Retina (tissue), 1 donor: ENCODE measurements around the gene NKD2.

Experiments
- DNase-seq: peaks from one replicate; pipeline ENCODE4 v3.0.0-alpha.2; 2016

Gene NKD2

DNA sequence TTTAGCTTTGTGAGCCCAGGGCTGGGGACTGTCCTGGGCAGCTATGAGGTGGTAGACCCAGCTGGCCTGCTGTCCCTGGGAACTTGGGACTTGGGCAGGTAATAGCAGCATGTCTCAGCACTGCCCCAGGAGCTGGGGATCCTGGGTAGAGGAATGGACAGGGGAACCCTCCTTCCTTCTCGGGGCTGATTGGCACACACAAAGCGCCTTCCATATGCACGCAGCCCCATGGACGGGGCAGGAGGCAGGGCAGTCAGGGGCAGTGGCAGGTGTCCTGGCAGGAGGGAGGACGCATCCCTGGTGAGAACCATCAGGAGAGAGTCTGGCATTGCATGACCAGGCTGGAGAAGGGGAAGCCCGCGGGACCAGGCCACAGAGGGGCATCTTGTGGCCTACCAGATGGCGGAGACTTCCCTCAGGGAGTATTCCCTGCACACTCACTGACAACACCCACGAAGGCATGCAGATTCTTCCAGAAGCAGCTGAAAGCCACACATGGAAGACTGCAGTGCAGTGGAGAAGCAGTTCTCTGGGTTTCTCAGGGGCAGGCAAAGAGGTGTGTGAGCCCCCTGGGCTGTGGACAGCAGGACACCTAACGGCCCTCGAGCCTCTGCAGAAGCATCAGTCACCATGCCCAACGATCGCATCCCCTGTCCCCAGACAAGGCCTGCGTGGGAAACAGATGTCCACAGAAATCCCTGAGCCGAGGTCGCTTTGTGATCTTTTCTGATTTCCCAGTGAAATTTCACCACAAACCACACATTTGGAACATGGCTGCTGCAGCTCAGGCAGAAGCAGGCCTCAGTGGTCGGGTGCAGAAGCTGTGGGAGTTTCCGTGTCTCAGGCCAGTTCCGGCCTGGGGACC, 7.0 kb upstream of the NKD2 start:
- no peak for DNase-seq

DNA sequence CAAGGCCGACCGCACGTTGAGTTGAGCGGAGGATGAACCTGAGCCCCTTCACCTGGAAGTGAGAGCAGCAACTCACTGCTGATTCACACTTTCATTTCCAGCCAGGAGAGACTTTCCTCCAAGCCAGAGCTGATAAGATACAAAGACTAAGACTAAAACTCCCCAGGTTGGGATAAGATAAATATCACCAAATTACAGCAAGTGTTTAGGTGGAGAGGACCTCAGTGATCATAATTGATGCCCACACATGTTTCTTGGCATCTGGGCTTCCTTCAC, 6.4 kb upstream of the NKD2 start:
- no peak for DNase-seq

DNA sequence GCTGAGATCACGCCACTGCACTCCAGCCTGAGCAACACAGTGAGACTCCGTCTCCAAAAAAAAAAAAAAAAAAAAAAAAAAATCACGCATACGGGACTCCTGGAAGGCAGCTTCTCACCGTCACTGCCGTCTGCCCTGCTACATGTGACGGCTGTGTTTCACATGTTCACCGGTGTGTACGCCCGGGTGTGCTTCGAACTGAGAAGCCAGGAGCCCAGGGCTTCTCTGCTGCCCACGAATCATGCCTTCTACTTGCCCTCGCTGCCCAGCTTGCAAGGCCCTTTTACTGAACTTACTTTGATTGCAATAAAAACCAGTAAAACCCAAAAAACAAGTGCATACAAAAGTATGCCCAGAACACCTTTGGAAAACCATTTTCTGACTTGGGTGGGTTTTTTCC, 5.8 kb upstream of the NKD2 start:
- DNase-seq, result no peak

DNA sequence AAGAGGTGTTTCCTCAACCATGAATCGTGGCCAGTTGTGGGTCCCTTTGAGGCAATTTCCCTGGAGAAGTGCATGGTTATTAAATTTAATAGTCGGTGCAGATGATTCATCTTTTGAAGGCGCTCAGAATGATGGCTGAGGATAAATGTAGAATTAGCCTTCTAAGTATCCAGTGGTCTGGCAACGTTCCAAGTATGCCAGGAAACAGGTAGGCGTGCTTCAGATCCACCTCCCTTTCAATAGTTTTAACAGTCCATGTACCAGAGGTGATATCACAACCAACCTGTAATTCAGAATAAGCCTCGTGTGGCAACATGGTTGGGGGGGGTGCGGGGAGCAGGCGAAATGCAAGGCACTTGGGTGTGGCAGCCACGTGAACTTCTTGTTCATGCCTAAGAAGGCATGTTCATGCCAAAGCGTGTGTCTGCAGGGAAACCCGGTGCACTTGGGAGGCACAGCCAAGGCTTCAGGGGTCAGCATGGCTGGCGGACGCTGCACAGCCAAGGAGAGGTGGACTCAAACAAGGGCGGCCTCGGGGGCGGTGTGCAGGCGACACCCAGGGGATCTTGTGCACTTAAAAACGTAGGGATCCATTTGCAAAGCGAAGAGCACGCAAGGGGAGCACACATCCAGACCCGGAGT, 5.2 kb upstream of the NKD2 start:
- no peak for DNase-seq

DNA sequence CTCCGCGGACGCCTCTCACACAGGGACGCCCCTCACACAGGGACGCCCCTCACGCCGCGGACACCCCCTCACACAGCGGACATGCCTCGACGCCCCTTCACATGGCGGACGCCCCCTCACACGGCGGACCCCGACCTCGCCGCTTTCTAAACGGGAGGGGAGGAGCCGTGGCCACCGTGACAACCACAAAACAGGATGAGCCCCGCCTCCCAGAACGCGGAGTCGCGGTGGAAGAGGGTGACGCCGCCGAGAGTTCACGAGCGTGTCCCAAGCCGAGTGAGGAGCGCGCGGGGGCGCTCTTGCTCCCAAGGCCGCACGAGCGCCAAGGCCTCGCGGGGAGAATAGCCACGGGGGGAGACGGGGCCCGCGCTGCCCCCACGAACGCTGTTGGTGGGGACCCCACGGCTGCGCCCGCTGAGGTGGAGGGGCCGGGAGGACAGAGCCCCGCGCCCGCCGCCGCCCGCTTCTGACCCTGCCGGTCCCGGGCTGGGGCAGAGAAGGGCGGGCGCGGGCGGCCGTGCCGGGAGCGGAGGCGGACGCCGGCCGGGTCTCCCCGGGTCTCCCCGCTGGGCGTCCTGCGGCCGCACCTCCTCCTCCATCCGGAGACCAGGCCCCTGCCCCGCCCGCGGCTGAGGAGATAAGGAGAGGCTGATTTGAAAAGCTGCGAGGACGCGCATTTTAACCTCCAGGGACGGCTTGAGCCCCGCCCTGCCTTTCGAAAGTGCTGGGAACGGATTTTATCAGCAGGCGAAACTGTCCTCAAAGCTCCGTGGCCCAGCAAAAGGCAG, 3.9 kb upstream of the NKD2 start:
- DNase-seq, result peak; percentile 88

DNA sequence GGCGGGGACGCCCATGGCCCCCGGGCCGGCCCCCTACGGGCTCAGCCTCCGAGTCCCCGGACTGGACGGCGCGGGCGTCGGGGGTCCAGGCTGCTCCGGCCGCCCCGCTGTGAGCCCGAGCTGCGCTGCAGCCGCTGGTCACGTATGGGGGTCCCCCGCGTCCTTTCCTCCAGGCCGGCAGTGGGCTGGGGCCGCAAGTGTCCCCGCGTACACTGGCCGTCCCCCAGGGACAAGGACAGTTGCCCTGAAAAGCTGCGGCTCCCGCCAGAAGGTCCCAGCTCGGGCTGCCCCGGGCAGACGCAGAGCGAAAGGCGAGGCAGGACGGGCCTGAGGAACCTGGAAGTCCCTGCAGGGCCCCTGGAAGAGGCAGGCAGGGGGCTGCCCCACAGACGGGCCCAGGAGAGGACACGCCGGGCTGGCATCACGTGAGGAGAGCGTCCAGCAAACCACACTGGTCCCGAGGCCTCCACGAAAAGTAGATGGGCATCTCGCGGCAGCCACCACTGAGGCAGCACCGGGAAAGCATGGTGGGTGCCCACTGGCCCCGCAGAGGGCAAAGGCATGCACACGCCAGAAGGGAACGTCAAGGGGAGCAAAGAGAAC, 3.3 kb upstream of the NKD2 start:
- DNase-seq, result no peak

DNA sequence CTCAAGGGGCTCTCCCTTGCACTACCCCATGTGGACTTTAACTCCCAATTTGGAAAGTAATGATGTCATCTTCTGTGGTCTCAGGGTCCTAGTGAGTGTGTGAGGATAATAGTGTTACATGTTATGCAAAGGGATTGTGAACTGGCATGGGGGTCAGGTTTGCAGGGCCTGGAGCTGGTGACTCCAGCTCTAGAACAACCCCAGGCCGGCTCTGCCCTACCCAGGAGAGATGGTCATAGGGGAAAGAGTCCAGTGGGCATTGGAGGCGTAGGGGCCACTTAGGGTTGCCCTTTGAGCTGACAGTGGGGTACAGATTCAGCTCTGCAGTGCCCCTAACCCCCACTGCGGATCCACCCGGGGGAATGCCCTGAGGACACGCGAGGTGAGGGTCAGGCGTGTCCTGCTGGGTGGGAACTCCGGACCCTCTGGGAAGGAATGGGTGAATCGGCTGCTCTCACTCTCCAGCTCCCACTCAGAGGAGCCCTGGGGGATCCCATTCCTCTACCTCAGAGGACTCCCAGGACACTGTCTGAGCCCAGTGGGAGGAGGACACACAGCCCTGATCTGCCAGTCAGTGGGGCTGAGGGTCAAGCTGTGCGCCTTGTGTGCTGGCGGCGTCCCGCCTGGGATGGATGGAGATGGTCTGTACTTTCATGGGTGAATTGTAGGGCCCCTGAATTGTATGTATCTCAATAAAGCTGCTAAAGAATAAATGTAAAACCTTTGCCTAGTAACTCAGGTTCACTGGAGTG, 2.5 kb upstream of the NKD2 start:
- no peak for DNase-seq

DNA sequence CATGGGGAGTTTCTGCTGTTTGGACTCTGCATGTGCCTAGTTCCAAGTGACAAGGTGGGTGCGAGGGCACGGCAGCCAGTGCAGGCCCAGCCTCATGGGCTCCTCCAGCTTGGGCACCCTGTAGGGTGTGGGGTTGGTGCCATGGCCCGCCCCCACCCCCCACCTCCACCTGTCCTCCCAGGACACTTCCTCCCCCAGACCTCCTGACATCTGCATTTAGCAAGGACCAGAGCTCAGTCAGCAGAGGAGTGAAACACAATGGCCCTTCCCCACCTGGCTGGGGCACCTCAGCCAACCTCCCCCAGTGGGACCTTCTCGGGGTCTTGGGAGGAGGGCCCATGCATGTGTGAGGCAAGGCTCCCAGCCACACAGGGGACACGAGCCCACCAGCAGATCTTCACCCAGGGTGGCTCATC, 1.9 kb upstream of the NKD2 start:
- DNase-seq, result no peak

DNA sequence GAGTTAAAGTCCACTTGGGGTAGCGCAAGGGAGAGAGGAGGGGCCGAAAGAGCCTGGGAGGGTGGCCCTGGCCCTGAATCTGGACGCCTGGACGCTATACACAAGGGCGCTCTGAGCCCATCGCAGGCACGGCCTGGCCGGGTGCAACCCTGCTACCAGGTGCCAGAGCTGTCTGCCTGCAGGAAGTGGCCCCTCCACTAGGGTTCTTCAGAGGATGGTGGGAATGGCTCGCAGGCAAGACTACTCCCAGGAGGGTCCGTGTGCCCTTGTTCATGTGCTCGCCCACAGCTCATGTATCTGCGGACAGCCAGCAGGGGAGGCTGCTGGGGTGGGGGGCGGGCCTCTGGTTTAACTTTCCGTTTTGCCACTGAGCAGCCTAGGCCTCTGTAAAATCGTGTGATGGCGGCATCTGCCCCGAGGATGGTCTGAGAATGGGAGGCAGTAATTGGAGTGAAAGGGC, 1.4 kb upstream of the NKD2 start:
- no peak for DNase-seq

DNA sequence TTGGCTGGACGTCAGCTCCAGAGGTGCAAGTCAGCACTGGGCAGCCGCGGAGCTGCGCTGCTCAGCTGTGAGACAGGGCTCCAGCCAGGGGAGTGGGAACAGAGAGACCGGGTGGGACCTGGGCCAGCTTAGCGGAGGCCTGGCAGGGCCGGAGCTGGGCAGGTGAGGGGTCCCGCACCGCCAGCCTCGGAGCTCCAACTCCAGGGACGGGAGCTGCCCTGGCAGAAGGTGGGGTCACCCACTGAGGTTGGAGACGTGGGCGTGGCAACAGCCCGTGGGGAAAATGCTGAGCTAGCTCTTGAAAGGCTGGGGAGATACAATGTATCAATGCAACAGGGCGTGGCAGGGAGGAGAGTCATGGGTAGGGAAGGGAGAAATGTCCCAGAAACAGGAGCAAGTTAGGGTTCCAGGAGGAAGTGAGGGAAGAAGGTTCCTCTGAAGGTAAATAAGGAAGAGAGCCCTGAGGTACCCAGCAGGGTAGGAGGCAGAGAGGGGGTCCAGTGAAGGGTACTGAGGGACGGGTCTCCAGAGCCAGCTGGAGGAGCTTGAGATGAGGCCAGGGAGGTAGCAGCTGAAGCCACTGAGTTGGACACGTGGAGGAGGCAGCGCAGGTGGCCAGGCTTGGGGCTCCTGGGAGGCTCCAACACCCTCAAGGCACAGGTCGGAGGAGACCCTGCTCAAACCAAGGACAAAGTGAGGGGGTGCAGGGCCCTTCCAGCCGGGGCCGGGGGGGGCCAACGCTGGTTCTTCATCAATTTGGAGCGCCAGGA, 736 bp upstream of the NKD2 start:
- DNase-seq, result no peak

DNA sequence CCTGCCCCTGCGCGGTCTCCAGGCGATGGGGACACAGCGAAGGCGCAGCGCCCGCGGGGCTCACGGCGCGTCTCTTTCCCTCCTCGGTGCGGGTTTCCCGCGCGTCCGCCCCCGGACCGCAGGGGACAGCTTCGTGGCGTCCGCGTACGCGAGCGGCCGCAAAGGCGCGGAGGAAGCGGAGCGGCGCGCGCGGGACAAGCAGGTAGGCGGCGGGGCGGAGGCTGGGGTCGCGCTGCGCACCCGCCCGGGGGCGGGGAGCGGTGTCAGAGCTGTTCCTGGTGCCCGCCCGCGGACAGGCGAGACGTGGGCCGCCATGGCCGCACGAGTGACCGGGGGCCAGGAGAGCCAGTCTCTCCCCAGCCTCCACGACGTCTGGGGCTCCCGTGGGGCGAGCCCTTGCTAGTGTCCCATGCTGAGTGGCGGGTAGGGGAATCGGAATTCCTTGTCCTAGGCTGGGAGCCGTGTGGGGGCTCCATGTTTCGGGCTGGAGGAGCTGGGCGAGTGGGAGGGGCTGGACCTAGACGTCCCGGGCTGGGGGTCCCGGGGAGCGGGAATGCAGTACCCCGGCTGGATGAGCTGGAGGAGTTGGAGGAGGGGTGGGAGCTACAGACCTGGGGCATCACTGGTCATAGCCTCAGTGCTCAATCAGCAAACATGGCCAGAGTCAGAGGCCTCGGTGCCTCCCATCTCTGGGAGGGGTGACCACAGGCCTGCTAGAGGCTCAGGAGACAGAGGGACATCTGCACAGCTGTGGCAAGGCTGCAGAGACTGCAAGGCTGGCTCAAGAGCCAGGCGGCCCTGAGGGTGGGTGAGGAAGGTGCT, 968 bp downstream of the NKD2 start:
- DNase-seq, result no peak

DNA sequence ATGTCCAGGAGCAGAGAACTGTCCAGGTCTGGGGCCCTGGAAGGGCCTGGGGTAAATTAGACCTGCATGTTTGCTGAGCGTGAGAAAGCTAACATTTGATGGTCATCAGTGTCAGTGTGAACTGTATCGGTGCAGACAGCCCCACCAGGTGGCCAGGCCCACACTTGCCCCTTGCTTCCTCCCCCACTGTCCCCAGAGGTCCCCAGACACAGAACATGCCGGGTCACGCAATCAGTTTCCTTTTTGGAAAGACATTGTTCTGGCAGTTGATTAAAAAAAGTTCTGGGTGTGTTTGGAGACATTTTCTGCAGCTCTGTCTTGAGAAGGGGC, 1.5 kb downstream of the NKD2 start:
- DNase-seq, result no peak

DNA sequence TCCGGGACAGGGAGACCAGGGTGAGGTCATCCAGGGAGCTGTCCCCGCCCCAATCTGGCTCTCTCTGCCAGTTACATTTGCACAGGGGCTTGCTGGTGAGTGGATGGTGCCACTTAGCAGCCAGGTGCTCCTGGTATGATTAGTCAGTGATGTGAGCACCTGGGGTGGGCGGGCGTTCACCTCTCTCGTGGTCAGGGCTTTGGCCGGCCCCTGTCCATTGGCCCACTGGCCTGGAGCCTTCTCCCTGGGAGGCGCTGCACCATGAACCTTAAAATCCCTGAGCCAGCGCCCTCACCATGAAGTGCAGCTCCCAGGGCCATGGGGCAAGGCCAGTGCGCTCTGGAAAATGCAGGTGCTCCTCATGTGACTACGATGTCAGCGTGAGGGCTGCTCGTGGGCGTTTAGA, 2.0 kb downstream of the NKD2 start:
- no peak for DNase-seq

DNA sequence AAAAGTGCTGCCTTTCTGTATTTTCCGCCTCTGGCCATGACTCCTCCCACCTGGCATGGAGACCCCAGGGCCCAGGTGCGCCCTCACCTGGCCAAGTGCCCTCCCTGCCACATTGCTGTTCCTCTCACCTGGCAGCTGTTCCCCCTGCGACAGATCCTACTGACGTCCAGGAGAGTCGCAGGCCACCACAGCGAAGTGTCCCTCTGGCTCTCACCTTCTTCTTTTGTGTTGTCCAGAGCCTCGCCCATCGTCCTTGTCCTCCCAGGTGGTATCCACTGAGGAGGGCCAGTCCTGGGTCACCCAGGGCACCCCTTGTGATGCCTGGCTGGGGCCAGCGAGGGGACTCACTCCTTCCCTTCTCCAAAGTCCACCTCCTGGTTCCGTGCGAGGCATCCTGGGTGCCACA, 2.6 kb downstream of the NKD2 start:
- no peak for DNase-seq

DNA sequence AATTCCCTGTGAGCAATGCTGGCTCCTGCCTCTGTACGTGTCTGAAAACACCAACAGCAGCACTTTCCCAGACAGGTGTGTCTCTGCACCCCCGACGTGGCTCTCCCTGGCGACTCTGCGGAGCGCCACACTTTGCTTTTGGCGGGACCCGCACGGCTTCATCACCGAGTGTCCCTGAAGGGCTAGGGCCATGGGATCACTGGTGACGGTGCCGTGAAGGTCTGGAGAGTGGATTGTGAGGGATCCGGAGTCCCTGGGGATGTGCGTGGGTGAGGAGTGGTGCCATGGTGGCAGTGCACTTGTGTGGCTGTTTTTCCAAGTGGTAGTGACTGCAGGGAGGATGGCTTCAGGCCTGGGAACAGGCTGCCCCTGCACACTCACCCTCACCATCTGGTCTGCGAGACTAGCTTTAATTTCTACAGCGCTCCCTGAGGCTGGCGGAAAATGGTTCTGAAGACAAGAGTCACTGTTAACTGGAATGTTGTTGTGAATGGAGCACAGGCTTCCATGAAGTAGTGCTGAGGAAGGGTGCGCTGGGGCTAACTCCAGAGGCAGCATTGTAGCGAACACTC, 3.2 kb downstream of the NKD2 start:
- DNase-seq, result no peak

DNA sequence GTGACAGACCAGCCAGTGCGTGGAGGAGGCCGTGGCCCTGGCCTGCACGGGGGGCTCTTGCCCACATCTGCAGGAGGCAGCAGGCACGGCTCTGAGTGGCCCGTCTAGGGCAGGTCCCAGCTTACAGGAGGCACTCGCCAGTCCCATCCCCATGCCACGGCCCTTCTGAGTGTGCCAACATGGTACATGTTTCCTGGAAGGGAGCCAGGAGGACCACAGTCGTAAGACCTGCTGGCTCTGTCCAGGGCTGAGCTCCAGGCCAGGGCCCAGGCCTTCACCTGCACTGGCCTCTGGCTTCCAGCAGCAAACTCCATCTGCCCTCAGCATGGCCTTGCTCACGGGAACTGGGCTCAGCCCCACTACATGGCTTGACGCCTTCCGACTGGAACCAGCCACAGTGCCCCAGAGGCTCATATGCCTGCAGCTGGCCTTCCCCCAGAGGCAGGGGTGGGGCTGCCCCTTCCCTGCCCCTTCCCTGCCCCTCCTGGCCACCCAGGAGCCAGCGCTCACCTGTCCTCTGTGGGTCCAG, 3.8 kb downstream of the NKD2 start:
- no peak for DNase-seq

DNA sequence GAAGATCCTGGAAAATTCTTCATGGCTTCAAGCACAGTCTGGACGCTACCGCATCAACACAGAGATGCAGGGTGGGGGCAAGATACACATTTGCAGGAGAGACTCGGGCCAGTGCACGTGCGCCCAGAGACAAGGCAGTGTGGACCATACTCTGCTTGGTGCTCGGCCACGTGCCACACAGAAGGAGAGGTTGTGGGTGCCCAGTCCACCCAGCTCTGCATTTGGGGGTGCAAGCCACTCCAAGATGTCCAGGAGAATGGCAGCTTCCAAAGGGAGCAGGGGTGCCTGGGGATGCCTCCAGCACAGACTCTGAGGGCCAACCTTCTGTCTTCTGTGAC, 4.3 kb downstream of the NKD2 start:
- no peak for DNase-seq

DNA sequence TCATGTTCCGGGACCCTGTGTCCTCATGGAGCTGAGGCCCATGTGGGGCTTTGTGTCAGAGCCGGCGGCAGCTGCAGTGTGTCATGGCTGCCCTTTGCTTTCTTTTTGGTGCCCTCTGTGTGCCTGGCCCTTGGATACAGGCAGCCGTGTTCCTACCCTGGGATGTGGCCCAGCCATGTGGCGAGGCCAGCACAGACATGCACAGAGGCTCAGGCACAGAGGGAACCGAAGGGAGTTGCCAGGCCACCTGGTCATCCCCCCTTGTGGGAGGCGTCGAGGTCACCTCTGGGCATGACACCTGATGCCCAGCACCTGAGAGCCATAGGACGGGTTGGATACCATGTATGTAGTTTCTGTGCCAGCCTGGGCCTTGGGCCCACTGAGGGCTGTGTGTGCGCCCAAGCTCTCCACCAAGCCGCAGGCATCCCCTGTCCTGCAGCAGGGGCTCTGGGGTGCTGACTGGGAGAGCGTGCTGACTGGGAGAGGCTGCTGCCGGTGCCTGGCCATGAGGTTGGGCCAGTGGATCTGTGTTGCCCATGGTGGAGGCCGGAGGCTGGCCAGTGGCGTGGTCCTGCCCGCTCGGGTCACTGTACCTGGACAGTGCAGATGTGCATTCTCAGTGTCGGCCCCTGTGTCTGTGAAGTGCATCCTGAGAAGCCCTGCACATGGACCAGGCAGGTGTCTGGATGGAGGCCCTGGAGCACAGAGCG, 4.8 kb downstream of the NKD2 start:
- DNase-seq, result no peak

DNA sequence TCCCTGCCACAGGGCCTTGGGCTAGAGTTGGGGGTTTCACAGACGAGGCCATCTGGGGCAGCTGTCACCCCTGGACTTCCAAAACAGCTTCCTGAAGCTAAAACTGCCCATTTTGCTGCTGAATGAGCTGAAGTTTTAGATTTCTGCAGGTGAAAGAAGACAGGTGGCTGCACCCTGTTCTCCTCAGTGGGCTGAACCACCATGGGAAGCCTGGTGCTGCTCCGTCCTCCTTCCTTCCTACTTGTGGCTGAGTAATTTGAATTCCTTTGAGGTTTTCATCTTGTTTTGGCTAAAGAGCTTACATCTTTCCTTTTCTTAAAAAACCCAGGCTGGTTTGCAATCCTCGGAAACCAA, 5.3 kb downstream of the NKD2 start:
- DNase-seq, result no peak

DNA sequence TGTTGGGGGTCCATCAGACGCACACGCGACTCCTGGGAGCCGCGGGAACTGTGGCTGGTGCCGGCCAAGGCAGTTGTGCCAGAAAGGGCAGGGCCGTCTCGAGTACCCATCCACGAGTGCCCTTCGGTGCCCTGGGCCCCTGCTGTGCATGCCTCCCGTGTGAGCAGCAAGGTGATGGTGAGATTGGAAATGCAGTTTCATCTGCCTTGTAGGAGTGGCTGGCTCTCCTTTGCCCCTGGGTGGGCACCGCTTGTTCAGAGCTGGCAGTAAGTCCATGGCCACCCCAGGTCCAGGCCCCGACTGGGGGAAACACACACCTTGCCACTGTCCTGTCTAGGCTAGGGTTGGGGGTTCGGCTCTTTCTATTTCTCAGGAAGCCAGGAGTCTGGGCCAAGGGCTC, 5.7 kb downstream of the NKD2 start:
- DNase-seq, result no peak
